AG04450 (cell line): Measurements from ENCODE around the gene SND1. TPM values are rescaled to one million over a fixed set of nuclear protein-coding genes. Genes with fewer than 3 reads are reported as not detected.
A peak's percentile ranks its signal among the peaks of the same experiment; 100 is the strongest.

Experiments used
- CTCF ChIA-PET: fragments of 300-600, 350-600 bp; formaldehyde crosslinking; extraction: SDS; loops from one replicate; lab custom pipeline; 2022; ENCODE audit warnings: antibody characterized with exemption, inconsistent platforms; lab: Charles Lee
- POLR2A ChIA-PET: fragments of 350-600 bp; formaldehyde crosslinking; extraction: SDS; loops from one replicate; lab custom pipeline; 2021; ENCODE audit warnings: antibody characterized with exemption, inconsistent platforms; lab: Yijun Ruan, JAX
- DNase-seq: peaks from one replicate; pipeline ENCODE4 v3.0.0-alpha.2; 2011; ENCODE audit warnings: low read depth, low spot score
- H3K27ac ChIP-seq: one replicate; pipeline ENCODE4 v1.5.1; 2012; ENCODE audit warnings: low read depth, low read length, control low read depth
- H3K27me3 ChIP-seq: one replicate; pipeline ENCODE4 v1.6.0; 2012; ENCODE audit warnings: low read length; ENCODE audit not compliant: control insufficient read depth, insufficient read depth
- H3K4me3 ChIP-seq: 2 replicates; pipeline ENCODE4 v1.5.1; 2011; ENCODE audit warnings: mild to moderate bottlenecking, low read depth, low read length, control low read depth
- H3K9me3 ChIP-seq: 2 replicates; pipeline ENCODE4 v1.5.1; 2012; ENCODE audit warnings: low read length; ENCODE audit not compliant: control insufficient read depth, insufficient read depth
- polyA plus RNA-seq: library from polyadenylated mRNA; depleted of rRNA; stranded (reverse); fragments of >200 nt; gene quantifications from 2 replicates; pipeline ENCODE4 v1.2.3, GENCODE V29; 2011
- TF ChIP-seq, protein P1 (sequence below): IDR thresholded peaks from 2 replicates; pipeline ENCODE4 v1.5.1; 2011; ENCODE audit warnings: low read depth, low read length, control low read depth, inconsistent platforms

SND1 gene
- polyA plus RNA-seq, 1 experiment, result 247 TPM

DNA sequence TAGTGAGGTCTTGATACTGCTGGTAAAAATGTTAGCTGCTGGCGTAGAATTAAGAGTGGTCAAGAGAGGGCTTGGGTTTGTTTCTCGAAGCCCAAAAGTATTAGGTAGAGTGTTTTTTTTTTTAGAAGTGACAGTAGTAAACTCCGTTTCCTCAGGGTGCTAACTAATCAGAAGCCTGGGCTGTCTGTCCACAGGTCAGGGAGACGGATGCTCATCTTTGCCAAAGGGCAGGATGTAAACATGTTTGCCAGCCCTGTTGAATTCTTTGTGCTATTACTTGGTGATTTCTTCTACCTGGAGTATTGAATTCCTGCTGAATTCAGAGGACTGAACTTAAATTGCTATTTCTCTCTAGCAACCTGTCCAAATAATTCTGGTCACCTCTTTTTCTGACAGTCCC is 117.1 kb downstream of the SND1 start:
- ChIA-PET CTCF (no interaction called here), POLR2A (no interaction called here)
- H3K27me3 ChIP-seq, result no peaks in the 10 kb centered on the region
- H3K27ac ChIP-seq, result no peak overlapping the region
- DNase-seq, result no peak
- TF ChIP-seq, protein P1, sequence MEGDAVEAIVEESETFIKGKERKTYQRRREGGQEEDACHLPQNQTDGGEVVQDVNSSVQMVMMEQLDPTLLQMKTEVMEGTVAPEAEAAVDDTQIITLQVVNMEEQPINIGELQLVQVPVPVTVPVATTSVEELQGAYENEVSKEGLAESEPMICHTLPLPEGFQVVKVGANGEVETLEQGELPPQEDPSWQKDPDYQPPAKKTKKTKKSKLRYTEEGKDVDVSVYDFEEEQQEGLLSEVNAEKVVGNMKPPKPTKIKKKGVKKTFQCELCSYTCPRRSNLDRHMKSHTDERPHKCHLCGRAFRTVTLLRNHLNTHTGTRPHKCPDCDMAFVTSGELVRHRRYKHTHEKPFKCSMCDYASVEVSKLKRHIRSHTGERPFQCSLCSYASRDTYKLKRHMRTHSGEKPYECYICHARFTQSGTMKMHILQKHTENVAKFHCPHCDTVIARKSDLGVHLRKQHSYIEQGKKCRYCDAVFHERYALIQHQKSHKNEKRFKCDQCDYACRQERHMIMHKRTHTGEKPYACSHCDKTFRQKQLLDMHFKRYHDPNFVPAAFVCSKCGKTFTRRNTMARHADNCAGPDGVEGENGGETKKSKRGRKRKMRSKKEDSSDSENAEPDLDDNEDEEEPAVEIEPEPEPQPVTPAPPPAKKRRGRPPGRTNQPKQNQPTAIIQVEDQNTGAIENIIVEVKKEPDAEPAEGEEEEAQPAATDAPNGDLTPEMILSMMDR, result no peak
- no peak overlapping the region for H3K4me3 ChIP-seq
- H3K9me3 ChIP-seq, result no peaks in the 10 kb centered on the region

DNA sequence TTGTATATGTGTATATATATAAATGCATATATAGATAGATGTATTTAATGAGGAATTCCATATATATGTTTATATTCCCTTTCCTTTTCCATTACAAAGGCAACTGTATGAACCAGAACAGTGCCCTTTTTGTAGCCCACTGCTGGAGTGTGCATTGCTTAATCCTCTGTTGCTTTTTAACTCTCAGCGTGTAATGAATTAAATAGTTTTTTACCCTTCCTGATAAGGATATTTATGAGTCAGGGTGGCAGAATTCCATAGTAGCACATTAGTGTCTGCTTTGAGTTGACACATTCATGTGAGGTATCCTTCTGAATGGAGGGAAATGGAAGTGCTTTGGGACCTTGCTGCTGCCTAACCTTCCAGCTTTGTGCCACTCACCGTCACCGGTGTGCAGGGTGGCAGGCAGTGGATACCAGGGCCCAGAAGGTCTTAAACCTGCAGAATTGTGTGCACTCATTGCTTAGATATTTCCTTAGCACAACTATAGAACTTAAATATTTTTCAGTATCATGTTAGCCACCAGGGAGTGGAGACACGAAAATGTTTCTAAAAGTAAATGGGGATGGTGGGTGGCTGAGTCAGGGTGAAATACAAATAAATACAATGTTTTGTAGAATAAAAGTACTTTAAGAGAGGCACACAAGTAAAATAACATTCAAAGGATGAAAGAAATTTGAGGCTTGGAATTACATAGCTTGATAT is 117.9 kb downstream of the SND1 start:
- TF ChIP-seq, protein P1, result no peak
- H3K9me3 ChIP-seq, result no peaks in the 10 kb centered on the region
- DNase-seq, result no peak
- POLR2A ChIA-PET, result no interaction called here
- CTCF ChIA-PET, result interaction anchor here (2.2 kb wide), 1 partner anchor 439 kb away, joined by 5 read pairs; no protein-coding TSS in a partner anchor
- H3K27me3 ChIP-seq, result no peaks in the 10 kb centered on the region
- no peak overlapping the region for H3K4me3 ChIP-seq
- no peak overlapping the region for H3K27ac ChIP-seq

DNA sequence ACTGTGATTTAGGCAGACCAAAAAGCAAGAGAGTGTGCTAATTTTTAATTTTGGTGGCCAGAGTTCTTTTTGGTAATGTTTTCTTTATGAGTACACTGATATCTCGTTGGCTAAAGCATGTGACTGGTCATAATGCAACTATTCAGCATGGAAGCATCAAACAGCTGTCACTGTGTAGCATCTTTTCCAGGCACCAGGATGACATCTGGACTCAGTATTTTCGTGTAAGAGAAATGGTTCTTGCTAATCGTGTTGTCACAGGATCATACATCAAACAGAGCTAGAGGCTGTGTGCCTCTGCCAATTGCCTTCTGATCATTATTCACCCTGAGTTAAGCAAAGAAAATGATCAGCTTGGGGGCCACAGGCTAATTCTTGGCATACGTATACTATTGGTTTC is 118.9 kb downstream of the SND1 start:
- Histone ChIP-seq H3K9me3 (no peaks in the 10 kb centered on the region), H3K4me3 (no peak overlapping the region), H3K27ac (no peak overlapping the region), H3K27me3 (no peaks in the 10 kb centered on the region)
- ChIA-PET POLR2A (no interaction called here), CTCF (interaction anchor here (2.2 kb wide), 1 partner anchor 438 kb away, joined by 5 read pairs; no protein-coding TSS in a partner anchor)
- no peak for DNase-seq
- TF ChIP-seq, protein P1, result no peak

DNA sequence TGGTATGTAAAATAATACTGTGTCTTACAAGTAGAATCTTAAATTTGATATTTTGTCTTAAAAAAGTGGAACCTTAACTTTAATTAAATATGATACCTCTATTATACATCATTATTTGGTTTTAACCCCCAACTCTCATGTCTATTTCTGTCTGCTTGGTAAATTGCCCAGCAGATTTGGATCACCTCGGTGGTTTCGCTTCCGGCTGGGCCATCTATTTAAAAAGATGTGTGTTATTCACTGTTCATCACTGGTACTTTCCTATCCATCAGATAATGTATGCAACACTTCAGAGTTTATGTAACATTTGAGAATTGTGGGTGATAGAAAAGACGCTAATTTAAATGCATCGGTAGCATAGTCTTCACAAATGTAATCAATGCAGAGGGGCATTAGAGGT is 119.7 kb downstream of the SND1 start:
- Histone ChIP-seq H3K27ac (no peak overlapping the region), H3K9me3 (no peaks in the 10 kb centered on the region), H3K27me3 (no peaks in the 10 kb centered on the region), H3K4me3 (no peak overlapping the region)
- TF ChIP-seq, protein P1, result no peak
- no peak for DNase-seq
- CTCF ChIA-PET, result interaction anchor here (2.2 kb wide), 1 partner anchor 438 kb away, joined by 5 read pairs; no protein-coding TSS in a partner anchor
- POLR2A ChIA-PET, result no interaction called here

DNA sequence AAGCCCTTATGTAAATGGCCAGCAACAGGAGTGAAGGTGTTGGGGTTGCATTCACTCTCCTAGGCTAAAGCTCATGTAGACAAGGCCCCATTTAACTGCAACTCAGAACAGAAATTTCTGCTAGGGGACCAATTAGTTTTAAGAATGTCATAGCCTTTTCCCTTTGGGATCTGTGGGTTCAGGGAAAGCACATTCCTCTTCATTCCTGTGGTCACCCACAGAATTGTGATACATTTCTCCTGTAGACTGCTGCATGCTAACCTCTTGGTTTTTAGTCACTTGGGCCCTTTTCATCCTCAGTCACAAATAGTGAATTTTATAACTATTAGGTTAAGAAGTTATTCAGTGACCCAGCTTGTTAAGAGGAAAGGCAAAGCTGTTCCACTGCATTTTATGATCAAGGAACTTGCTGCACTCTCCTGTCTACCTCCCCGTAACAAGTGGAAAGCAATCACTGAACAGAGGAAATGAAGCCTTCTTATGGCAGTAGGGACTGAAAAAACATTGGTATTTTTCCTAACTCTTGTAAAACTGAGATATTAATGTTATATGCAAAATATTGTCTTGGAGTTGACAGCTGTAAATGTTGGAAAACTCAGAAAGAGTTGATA is 124.9 kb downstream of the SND1 start:
- TF ChIP-seq, protein P1, result no peak
- ChIA-PET CTCF (no interaction called here), POLR2A (no interaction called here)
- no peaks in the 10 kb centered on the region for H3K9me3 ChIP-seq
- H3K4me3 ChIP-seq, result no peak overlapping the region
- DNase-seq, result peak; percentile 37
- H3K27me3 ChIP-seq, result no peaks in the 10 kb centered on the region
- H3K27ac ChIP-seq, result no peak overlapping the region
